GM12873 (cell line): ENCODE results near the gene DPEP1.

Experiments used
- TF ChIP-seq, protein P1 (sequence below): IDR thresholded peaks from 2 replicates; pipeline ENCODE4 v1.5.1; 2012; ENCODE audit warnings: low read depth, mild to moderate bottlenecking, moderate library complexity, low read length, control low read depth; ENCODE audit not compliant: insufficient read depth; ENCODE audit errors: missing control alignments

The DPEP1 gene

DNA sequence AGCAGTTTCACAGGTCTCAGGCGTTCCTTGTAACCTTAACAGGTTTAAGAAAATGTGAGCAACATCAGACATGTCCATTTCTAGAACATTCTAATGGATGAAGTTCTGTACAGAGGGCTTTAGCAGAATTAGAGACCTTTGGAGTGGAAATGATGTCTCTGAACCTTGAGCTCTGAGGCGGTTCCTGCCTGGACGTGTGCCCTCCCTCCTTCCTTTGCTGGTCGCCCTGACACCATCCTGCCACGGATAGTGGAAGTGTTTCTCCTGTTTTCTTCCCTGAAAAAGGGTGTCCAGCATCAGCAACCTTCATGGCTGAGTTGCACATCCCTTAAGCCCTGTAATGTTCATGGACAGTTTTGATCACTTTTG lies 55.3 kb downstream of the DPEP1 start:
- TF ChIP-seq, protein P1, sequence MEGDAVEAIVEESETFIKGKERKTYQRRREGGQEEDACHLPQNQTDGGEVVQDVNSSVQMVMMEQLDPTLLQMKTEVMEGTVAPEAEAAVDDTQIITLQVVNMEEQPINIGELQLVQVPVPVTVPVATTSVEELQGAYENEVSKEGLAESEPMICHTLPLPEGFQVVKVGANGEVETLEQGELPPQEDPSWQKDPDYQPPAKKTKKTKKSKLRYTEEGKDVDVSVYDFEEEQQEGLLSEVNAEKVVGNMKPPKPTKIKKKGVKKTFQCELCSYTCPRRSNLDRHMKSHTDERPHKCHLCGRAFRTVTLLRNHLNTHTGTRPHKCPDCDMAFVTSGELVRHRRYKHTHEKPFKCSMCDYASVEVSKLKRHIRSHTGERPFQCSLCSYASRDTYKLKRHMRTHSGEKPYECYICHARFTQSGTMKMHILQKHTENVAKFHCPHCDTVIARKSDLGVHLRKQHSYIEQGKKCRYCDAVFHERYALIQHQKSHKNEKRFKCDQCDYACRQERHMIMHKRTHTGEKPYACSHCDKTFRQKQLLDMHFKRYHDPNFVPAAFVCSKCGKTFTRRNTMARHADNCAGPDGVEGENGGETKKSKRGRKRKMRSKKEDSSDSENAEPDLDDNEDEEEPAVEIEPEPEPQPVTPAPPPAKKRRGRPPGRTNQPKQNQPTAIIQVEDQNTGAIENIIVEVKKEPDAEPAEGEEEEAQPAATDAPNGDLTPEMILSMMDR: no peak

GRCh38 chr16:89669755-89670154 lies 56.3 kb downstream of the DPEP1 start:
- TF ChIP-seq, protein P1: no peak

- TF ChIP-seq, protein P1: no peak
Measured at GRCh38 chr16:89670496-89671431, 57.3 kb downstream of the DPEP1 start.

DNA sequence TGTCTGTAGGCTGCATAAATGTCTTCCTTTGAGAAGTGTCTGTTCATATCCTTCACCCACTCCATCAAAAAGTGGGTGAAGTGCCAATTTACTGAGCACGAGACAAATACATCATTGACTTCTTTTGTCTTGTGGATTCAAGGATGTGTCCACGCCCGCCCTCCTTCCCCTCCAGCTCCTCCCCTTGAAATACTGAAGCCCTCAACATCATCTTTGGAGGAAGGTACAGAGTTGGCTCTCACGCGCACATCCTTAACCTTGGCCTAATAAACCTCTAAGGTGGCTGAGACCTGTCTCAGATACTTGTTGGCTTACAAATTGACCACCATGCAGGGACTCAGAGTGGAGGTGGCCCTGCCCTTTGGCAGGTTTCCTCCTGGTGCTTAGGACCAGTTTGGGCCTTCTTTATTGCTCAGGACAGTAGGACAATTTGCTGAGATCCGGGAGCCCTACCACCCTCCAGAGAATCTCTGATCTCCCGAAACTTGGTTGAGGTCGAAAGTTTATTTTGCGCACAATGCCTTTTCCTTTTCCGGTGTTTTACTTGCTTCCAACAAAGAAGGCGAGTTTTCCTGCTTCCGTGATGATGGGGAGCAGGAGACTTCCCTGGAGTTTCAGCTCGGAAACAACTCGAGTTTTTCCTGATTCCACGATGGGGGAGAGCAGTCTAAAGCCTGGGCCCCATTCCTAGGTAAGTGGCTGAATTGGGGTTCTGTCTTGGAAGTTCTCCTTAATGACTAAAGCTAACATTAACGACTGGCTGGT lies 58.9 kb downstream of the DPEP1 start:
- TF ChIP-seq, protein P1: no peak

DNA sequence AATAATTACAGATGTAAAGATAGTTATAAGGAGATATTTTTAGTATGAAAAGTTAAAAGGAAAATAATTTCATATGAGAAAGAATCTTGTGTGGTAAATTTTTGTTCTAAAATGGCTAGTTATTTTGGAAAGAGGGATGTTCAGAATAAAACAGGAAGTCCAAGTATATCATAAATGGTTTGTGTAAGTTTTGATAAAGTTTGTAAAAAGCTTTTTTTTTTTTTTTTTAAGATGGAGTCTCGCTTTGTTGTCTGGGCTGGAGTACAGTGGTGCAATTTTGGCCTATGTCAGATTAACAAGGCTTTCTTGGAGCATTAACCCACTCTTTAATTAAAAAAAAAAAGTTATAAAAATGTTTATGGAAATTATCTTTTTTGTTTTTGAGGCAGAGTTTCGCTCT lies 64.8 kb downstream of the DPEP1 start:
- TF ChIP-seq, protein P1: no peak

DNA sequence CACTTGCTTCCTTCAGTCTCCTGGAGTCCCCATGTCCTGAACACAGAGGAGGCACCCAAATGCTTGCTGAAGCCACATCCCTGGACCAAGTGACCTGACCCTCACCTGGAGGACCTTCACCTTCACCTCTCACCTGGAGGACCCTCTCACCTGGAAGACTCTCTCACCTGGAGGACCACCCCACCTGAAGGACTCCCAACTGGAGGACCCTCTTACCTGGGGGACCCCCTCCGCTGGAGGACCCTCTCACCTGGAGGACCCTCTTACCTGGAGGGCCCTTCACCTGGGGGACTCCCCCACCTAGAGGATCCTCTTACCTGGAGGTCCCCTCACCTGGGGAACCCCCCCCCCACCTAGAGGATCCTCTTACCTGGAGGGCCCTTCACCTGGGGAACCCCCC lies 72.5 kb downstream of the DPEP1 start:
- TF ChIP-seq, protein P1: no peak

DNA sequence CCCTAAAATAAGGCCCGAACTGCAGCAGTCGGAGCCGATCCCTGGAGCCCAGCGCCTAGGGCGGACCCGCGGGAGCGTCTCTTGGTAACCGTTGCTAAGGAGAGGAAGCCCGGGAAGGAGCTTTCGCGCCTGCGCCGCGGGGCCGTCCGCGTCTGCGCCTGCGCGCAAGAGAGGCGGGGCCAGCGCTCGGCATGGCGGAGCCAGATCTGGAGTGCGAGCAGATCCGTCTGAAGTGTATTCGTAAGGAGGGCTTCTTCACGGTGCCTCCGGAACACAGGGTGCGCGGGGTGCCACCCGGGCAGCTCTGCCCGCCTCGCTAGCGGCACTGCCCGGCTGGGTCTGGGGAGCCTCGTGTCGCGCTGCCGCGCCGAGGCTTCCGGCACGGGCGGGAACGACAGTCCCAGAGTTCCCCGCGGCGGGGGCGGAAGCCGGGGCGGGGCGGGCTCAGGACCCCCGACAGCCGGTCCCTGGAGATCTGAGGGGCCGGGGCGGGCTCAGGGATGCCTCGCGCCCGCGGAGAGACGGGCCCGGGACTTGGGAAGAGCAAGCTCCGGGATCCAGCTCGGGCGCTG lies 73.2 kb downstream of the DPEP1 start, which contains the start of gene CDK10:
TSS of gene CDK10 (plus strand) at position 170 of the 572 bp plus-strand sequence. CDS start at position 192, 22 bp downstream.
- TF ChIP-seq, protein P1: no peak
